ENCODE measurements around the gene MFSD11.

DNA sequence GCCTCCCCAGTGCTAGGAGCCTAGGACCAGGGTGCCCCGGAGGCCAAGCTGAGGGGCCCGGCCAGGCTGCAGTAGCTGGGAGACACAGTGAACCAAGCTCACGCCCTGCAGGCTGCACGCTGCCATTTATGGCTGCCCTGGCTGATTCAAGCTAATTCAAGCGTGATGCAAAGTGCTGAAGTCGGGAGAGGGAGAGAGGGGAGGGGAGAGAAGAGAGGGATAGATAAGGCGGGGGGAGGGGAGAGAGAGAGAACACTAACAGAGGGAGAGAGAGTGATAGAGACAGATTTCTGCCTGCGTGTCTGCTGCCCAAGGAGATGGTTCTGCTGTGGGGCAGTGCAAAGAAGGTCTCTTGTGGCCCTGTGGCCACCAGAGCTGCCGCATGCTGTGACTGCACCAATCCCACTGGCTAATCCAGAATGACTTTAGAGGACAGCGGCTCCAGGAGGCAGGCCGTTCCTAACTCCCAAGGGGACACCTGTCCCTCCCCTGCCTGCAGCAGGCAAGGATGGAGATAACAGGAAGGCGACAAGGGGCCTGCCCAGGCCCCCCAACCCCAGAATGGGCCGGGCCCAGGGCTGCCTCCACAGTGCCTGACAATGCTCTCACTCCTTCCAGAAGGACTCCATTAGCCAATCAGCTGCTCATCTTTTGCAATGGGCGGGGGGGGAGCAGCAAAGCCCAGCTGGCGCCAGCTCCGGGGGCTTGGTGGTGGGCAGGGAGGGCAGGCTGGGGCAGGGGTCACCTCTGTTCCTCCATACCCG is 40.0 kb upstream of the MFSD11 start:
- no peak for TF ChIP-seq CTCF (IDR thresholded peaks at IDR 0.05)
- no peak for TF ChIP-seq EP300 (IDR thresholded peaks at IDR 0.05)
- no peak for TF ChIP-seq MAX (IDR thresholded peaks at IDR 0.05)
- no peak for TF ChIP-seq TP53 (CRISPR knock-in tag; IDR thresholded peaks at IDR 0.05)
- no peak for TF ChIP-seq NFE2L2 (conservative IDR thresholded peaks at IDR 0.05; ENCODE audit: low read length)
- no peak for TF ChIP-seq BHLHE40 (IDR thresholded peaks at IDR 0.05; ENCODE audit: low read depth, low read length)
- no peak for TF ChIP-seq SMC3 (IDR thresholded peaks at IDR 0.05)
- TF ChIP-seq JUN (IDR thresholded peaks at IDR 0.05), result no peak
- no peak for TF ChIP-seq HDAC2 (IDR thresholded peaks at IDR 0.05)
